ENCODE data around the gene SHQ1.

- TF ChIP-seq CTCF (IDR thresholded peaks at IDR 0.05; ENCODE audit: low read length): no peak
- no peak for TF ChIP-seq EZH2 (IDR thresholded peaks at IDR 0.05; ENCODE audit: borderline replicate concordance, low read length)
Observed at GRCh38 chr3:72888546-72889309, 40.5 kb upstream of the SHQ1 start.
